Measurements from ENCODE around the gene SMC4.

The SMC4 gene

GRCh38 chr3:160480931-160481330 lies 81.5 kb downstream of the SMC4 start:
- no peak for DNase-seq

- DNase-seq, result no peak
Measured at GRCh38 chr3:160481856-160482255, 82.4 kb downstream of the SMC4 start.

- no peak for DNase-seq
Measured at GRCh38 chr3:160482796-160483195, 83.3 kb downstream of the SMC4 start.
